ENCODE data around the gene NKAIN1. TPM values are rescaled to one million over a fixed set of nuclear protein-coding genes. Genes with fewer than 3 reads are reported as not detected.

The NKAIN1 gene
- total RNA-seq, 1 experiment from 2014 or later, result 1.4 TPM

- no TSS peak for BruUV-seq (replicated peaks)
Measured at GRCh38 chr1:31203215-31203614, 36.5 kb downstream of the NKAIN1 start.

GRCh38 chr1:31201931-31202360 lies 37.7 kb downstream of the NKAIN1 start:
- H3K4me1 ChIP-seq (ENCODE audit: insufficient read depth, low read length, poor library complexity, severe bottlenecking), result no peaks in the 10 kb centered on the region
- no peak overlapping the region for H3K4me3 ChIP-seq (ENCODE audit: low read depth, low read length, poor library complexity, severe bottlenecking)
- intact Hi-C loops (cut with micrococcal nuclease; ENCODE audit: unreplicated experiment), result no loop called here
- no TSS peak for BruUV-seq (replicated peaks)
- no peak overlapping the region for H3K27ac ChIP-seq (ENCODE audit: low read depth, low read length, poor library complexity, severe bottlenecking)
- TF ChIP-seq CTCF (conservative IDR thresholded peaks at IDR 0.05; ENCODE audit: low read depth, low read length) (no peak), EZH2 (IDR thresholded peaks at IDR 0.05; ENCODE audit: borderline replicate concordance, low read depth, low read length, poor library complexity, severe bottlenecking) (no peak)
- H3K9me3 ChIP-seq (ENCODE audit: low read depth, low read length, poor library complexity, severe bottlenecking), result no peaks in the 10 kb centered on the region
- no peaks in the 10 kb centered on the region for H3K27me3 ChIP-seq (replicated peaks; ENCODE audit: insufficient read depth, low read depth, low read length, poor library complexity)
- POLR2A ChIA-PET (ENCODE audit: low non-redundant PET), result no interaction called here
- CTCF ChIA-PET, result no interaction called here
- no peak for DNase-seq (ENCODE audit: low spot score)
- no peaks in the 10 kb centered on the region for H3K36me3 ChIP-seq (ENCODE audit: insufficient read depth, low read length, poor library complexity, severe bottlenecking)

More at GRCh38 chr1:31203215-31203614, 36.5 kb downstream of the NKAIN1 start:
- no peak overlapping the region for H3K27ac ChIP-seq (ENCODE audit: low read depth, low read length, poor library complexity, severe bottlenecking)
- POLR2A ChIA-PET (ENCODE audit: low non-redundant PET), result no interaction called here
- no peak for DNase-seq (ENCODE audit: low spot score)
- no peaks in the 10 kb centered on the region for H3K4me1 ChIP-seq (ENCODE audit: insufficient read depth, low read length, poor library complexity, severe bottlenecking)
- intact Hi-C loops (cut with micrococcal nuclease; ENCODE audit: unreplicated experiment), result no loop called here
- no peaks in the 10 kb centered on the region for H3K36me3 ChIP-seq (ENCODE audit: insufficient read depth, low read length, poor library complexity, severe bottlenecking)
- no peak overlapping the region for H3K4me3 ChIP-seq (ENCODE audit: low read depth, low read length, poor library complexity, severe bottlenecking)
- no peaks in the 10 kb centered on the region for H3K27me3 ChIP-seq (replicated peaks; ENCODE audit: insufficient read depth, low read depth, low read length, poor library complexity)
- CTCF ChIA-PET, result no interaction called here
- no peaks in the 10 kb centered on the region for H3K9me3 ChIP-seq (ENCODE audit: low read depth, low read length, poor library complexity, severe bottlenecking)
- no peak for TF ChIP-seq EZH2 (IDR thresholded peaks at IDR 0.05; ENCODE audit: borderline replicate concordance, low read depth, low read length, poor library complexity, severe bottlenecking)
- TF ChIP-seq CTCF (conservative IDR thresholded peaks at IDR 0.05; ENCODE audit: low read depth, low read length), result no peak

- Histone ChIP-seq H3K27me3 (replicated peaks; ENCODE audit: insufficient read depth, low read depth, low read length, poor library complexity) (no peaks in the 10 kb centered on the region), H3K4me3 (ENCODE audit: low read depth, low read length, poor library complexity, severe bottlenecking) (no peak overlapping the region), H3K9me3 (ENCODE audit: low read depth, low read length, poor library complexity, severe bottlenecking) (no peaks in the 10 kb centered on the region), H3K36me3 (ENCODE audit: insufficient read depth, low read length, poor library complexity, severe bottlenecking) (no peaks in the 10 kb centered on the region), H3K27ac (ENCODE audit: low read depth, low read length, poor library complexity, severe bottlenecking) (no peak overlapping the region), H3K4me1 (ENCODE audit: insufficient read depth, low read length, poor library complexity, severe bottlenecking) (no peaks in the 10 kb centered on the region)
- ChIA-PET CTCF (no interaction called here), POLR2A (ENCODE audit: low non-redundant PET) (no interaction called here)
- DNase-seq (ENCODE audit: low spot score), result no peak
- BruUV-seq (replicated peaks), result no TSS peak
- intact Hi-C loops (cut with micrococcal nuclease; ENCODE audit: unreplicated experiment), result no loop called here
- TF ChIP-seq EZH2 (IDR thresholded peaks at IDR 0.05; ENCODE audit: borderline replicate concordance, low read depth, low read length, poor library complexity, severe bottlenecking) (no peak), CTCF (conservative IDR thresholded peaks at IDR 0.05; ENCODE audit: low read depth, low read length) (no peak)
Measured at GRCh38 chr1:31199949-31200348, 39.7 kb downstream of the NKAIN1 start.

Data from A673 (cell line).